OCI-LY7 (cell line): Measurements from ENCODE around the gene SESN3.

Source experiments
- CTCF ChIP-seq: fragments of 200-600 bp; sonication (generic); conservative IDR thresholded peaks from 2 replicates; pipeline ENCODE4 v1.5.1; 2014; ENCODE audit warnings: mild to moderate bottlenecking, antibody characterized with exemption, low read length, moderate library complexity, mixed read lengths
- EZH2phosphoT487 ChIP-seq: fragments of 200-600 bp; sonication (generic); IDR thresholded peaks from 2 replicates; pipeline ENCODE4 v1.6.1; 2018; ENCODE audit warnings: low read depth, borderline replicate concordance, mild to moderate bottlenecking, mixed run types, antibody characterized with exemption, low read length, moderate library complexity, mixed read lengths

- TF ChIP-seq CTCF (no peak), EZH2phosphoT487 (no peak)
Measured at GRCh38 chr11:95140397-95141033, 90.5 kb downstream of the SESN3 start.
